Activated CD4-positive, alpha-beta T cell treated with anti-CD3 and anti-CD28 coated beads for 36 hours (primary cell): Measurements from ENCODE around the gene NEK7. TPM values are rescaled to one million over a fixed set of nuclear protein-coding genes. Genes with fewer than 3 reads are reported as not detected.
"Not testable (repeated sequence)": the region's sequence is repeated elsewhere in the genome, so short reads cannot be mapped to it uniquely, and the experiment has no call there.

ENCODE experiments used
- ATAC-seq: fragments of 200-7000 bp; cut with Tn5 transposase; one replicate; pipeline ENCODE4 v1.10.0; 2021; ENCODE audit warnings: mild to moderate bottlenecking, moderate library complexity
- CTCF ChIA-PET: fragments of 350-600 bp; sonication (Branson Sonifier 250); formaldehyde crosslinking; loops from one replicate; lab custom pipeline; 2021; ENCODE audit warnings: antibody characterized with exemption; lab: Charles Lee
- POLR2A ChIA-PET: fragments of 350-600 bp; sonication (Branson Sonifier 250); formaldehyde crosslinking; loops from one replicate; lab custom pipeline; 2021; ENCODE audit warnings: antibody characterized with exemption, inconsistent platforms; lab: Charles Lee
- DNase-seq: peaks from one replicate; pipeline ENCODE4 v3.0.0-alpha.2; 2020
- H3K27ac Mint-ChIP-seq: one replicate; pipeline ENCODE4 v1.8.0; 2021; ENCODE audit warnings: mixed read lengths
- H3K27me3 Mint-ChIP-seq: one replicate; pipeline ENCODE4 v1.8.0; 2021; ENCODE audit warnings: mixed read lengths
- H3K36me3 Mint-ChIP-seq: one replicate; pipeline ENCODE4 v1.8.0; 2021; ENCODE audit warnings: low read depth, mixed read lengths
- H3K4me1 Mint-ChIP-seq: one replicate; pipeline ENCODE4 v1.8.0; 2021; ENCODE audit warnings: mixed read lengths
- H3K4me3 Mint-ChIP-seq: one replicate; pipeline ENCODE4 v1.8.0; 2021; ENCODE audit warnings: mild to moderate bottlenecking, moderate library complexity, mixed read lengths
- H3K9me3 Mint-ChIP-seq: one replicate; pipeline ENCODE4 v1.8.0; 2021; ENCODE audit warnings: low read depth, mixed read lengths
- intact Hi-C, 2 experiments: fragments of 100-400 bp; cut with DNase I in 1 of 2; cut with micrococcal nuclease in 1 of 2; formaldehyde crosslinking; loops; one replicate each; pipeline versions ENCODE4 v1.14.2 to v1.15.1; 2022 to 2024; cut with DNase I, micrococcal nuclease
- total RNA-seq, 2 experiments: library from RNA; stranded (reverse); gene quantifications; one replicate each; pipeline ENCODE4 v1.2.3, GENCODE V29; 2021

Gene NEK7
- total RNA-seq, 2 experiments from 2014 or later: 46.9 to 49.0 TPM

GRCh38 chr1:198184516-198184915 lies 27.7 kb downstream of the NEK7 start:
- intact Hi-C loops: no loop called here
- Mint-ChIP-seq H3K9me3 (no peaks in the 10 kb centered on the region), H3K27ac (no peak overlapping the region), H3K36me3 (no peaks in the 10 kb centered on the region), H3K4me1 (peaks cover 83% of the 10 kb centered on the region), H3K4me3 (no peak overlapping the region), H3K27me3 (no peaks in the 10 kb centered on the region)
- ATAC-seq: no peak
- ChIA-PET POLR2A (no interaction called here), CTCF (interaction anchor here (1.1 to 3.2 kb wide), 4 partner anchors 8 to 26 kb away, joined by 3 to 8 read pairs (median 4); no protein-coding TSS in a partner anchor)
- DNase-seq: no peak

GRCh38 chr1:198185146-198185545 lies 28.3 kb downstream of the NEK7 start:
- intact Hi-C loops: loop anchor here in 1 of 2 experiments (5.0 kb wide), 1 partner anchor 72 kb away; no protein-coding TSS in a partner anchor
- DNase-seq: no peak
- Mint-ChIP-seq H3K27ac (no peak overlapping the region), H3K9me3 (no peaks in the 10 kb centered on the region), H3K36me3 (no peaks in the 10 kb centered on the region), H3K27me3 (no peaks in the 10 kb centered on the region), H3K4me1 (peaks cover 79% of the 10 kb centered on the region), H3K4me3 (no peak overlapping the region)
- POLR2A ChIA-PET: interaction anchor here (1.2 kb wide), 1 partner anchor 19 kb away, joined by 3 read pairs; no protein-coding TSS in a partner anchor
- ATAC-seq: no peak
- CTCF ChIA-PET: interaction anchor here (1.2 to 3.2 kb wide), 3 partner anchors 12 to 29 kb away, joined by 3 to 8 read pairs (median 4); no protein-coding TSS in a partner anchor

- peak; percentile 74 for ATAC-seq
- ChIA-PET CTCF (interaction anchor here (0.9 to 3.2 kb wide), 5 partner anchors 11 to 40 kb away, joined by 3 to 8 read pairs (median 4); no protein-coding TSS in a partner anchor), POLR2A (interaction anchor here (1.2 kb wide), 1 partner anchor 19 kb away, joined by 3 read pairs; no protein-coding TSS in a partner anchor)
- Mint-ChIP-seq H3K27me3 (no peaks in the 10 kb centered on the region), H3K27ac (peak overlapping the region; percentile 80), H3K4me3 (peak overlapping the region; percentile 47), H3K4me1 (peaks cover 79% of the 10 kb centered on the region), H3K9me3 (no peaks in the 10 kb centered on the region), H3K36me3 (no peaks in the 10 kb centered on the region)
- intact Hi-C loops: loop anchor here in 1 of 2 experiments (1.0 to 5.0 kb wide), 2 partner anchors 19 to 72 kb away; no protein-coding TSS in a partner anchor
- no peak for DNase-seq
Measured at GRCh38 chr1:198185759-198186158, 29.0 kb downstream of the NEK7 start.

DNA sequence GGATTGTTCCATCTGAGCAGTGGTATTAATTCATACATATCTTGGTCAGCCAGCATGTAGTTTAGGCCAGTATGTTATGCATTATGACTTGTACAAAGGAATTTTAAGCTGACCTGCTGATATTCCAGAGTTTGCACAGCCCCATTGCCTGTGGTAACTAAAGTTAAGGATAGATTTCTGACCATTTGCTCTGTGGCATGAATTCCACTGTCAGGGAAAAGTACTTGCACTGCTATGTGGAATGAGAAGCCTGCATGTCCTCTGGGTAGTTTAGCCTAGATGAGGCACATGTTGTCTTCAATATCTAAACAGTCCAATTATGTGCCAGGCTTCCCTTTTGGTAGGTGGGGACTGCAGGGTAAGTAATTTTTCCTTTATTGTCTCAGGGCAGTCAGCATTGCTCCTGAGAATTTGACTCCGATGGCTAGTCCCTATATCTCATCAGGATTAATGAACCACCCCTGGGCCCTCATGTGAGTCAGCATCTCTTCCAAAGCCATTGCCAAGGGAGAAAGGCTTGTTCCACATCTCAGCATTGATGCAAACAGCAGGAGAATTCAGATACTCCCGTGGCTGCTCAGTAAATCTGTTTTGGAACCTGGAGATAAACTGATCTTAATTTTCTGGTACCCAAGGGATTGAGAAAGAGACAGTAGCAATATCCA lies 30.2 kb downstream of the NEK7 start:
- intact Hi-C loops: loop anchor here in 1 of 2 experiments (1.0 to 5.0 kb wide), 2 partner anchors 21 to 70 kb away; no protein-coding TSS in a partner anchor
- Mint-ChIP-seq H3K4me3 (no peak overlapping the region), H3K27ac (peak overlapping the region; percentile 21), H3K4me1 (peaks cover 79% of the 10 kb centered on the region), H3K36me3 (no peaks in the 10 kb centered on the region), H3K9me3 (no peaks in the 10 kb centered on the region), H3K27me3 (no peaks in the 10 kb centered on the region)
- no peak for ATAC-seq
- ChIA-PET POLR2A (interaction anchor here (1.1 kb wide), 1 partner anchor 29 kb away, joined by 3 read pairs; no protein-coding TSS in a partner anchor), CTCF (interaction anchor here (0.6 to 3.2 kb wide), 4 partner anchors 9 to 318 kb away, joined by 4 to 8 read pairs (median 6); no protein-coding TSS in a partner anchor)
- no peak for DNase-seq

DNA sequence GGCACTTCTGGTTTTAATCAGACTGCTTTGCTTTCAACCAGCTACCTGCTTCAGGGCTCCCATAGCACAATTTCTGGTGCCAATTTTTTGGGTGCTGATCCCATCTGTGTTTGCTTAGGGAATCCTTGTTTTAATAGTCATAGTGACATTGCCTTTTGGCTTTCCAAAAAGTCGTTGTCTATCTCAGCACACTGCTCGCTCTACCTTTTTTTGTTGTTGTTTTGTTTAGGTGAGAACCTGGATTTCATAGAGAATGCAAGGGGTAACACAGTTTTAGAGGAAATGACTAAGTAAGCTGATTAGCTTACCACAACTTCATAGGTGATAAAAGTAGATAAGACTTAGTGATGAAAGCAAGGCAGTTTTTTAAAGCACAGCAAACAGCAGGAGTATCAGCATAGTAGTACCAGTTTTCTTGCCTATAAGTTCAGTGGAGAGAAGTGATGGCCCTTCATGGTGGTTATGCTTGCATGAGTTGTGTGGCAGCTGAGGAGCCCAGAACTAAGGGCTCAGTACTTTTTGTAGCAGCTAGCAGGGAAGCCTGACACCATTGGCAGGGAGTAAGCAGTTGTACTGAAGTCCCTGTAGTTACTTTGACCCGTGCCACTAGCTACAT lies 31.3 kb downstream of the NEK7 start:
- Mint-ChIP-seq H3K4me3 (peak overlapping the region; percentile 19), H3K9me3 (no peaks in the 10 kb centered on the region), H3K4me1 (peaks cover 79% of the 10 kb centered on the region), H3K27me3 (no peaks in the 10 kb centered on the region), H3K36me3 (no peaks in the 10 kb centered on the region), H3K27ac (peak overlapping the region; percentile 62)
- no peak for DNase-seq
- CTCF ChIA-PET: interaction anchor here (0.6 to 1.6 kb wide), 2 partner anchors 8 to 41 kb away, joined by 3 to 8 read pairs; no protein-coding TSS in a partner anchor
- POLR2A ChIA-PET: interaction anchor here (0.6 to 1.1 kb wide), 2 partner anchors 30 to 690 kb away, joined by 3 read pairs; no protein-coding TSS in a partner anchor
- peak; percentile 75 for ATAC-seq
- intact Hi-C loops: loop anchor here (1.0 to 5.0 kb wide), 3 partner anchors 29 to 69 kb away; no protein-coding TSS in a partner anchor

DNA sequence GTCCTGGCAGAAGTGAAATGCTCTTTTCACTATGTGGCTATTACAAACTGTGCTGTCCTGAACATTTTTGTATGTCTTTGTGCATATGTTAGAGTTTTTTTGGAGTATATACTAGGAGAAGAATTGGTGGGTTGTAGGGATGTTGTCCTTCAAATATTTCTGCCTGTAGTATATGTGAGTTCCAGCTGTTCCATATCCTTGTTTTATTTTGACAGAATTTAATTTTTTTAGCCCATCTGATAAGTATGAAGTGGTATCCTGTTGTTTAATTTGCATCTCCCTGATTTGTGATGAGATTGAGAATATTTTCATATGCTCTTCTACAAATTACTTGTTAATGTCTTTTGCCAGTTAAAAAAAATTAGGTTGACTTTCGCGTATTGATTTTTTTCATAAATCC lies 34.3 kb downstream of the NEK7 start:
- no peaks in the 10 kb centered on the region for H3K36me3 Mint-ChIP-seq
- no peak overlapping the region for H3K27ac Mint-ChIP-seq
- DNase-seq (no peak), ATAC-seq (no peak)
- no peaks in the 10 kb centered on the region for H3K9me3 Mint-ChIP-seq
- intact Hi-C loops: no loop called here
- no peaks in the 10 kb centered on the region for H3K27me3 Mint-ChIP-seq
- no peak overlapping the region for H3K4me3 Mint-ChIP-seq
- POLR2A ChIA-PET: no interaction called here
- CTCF ChIA-PET: no interaction called here
- peaks cover 78% of the 10 kb centered on the region for H3K4me1 Mint-ChIP-seq

GRCh38 chr1:198193871-198194270 lies 37.1 kb downstream of the NEK7 start:
- DNase-seq, intact Hi-C loops, POLR2A ChIA-PET, H3K27ac Mint-ChIP-seq, H3K36me3 Mint-ChIP-seq, H3K4me3 Mint-ChIP-seq, H3K9me3 Mint-ChIP-seq, ATAC-seq, H3K27me3 Mint-ChIP-seq: not testable (repeated sequence)
- CTCF ChIA-PET: interaction anchor here (0.7 to 1.5 kb wide), 4 partner anchors 10 to 504 kb away, joined by 3 to 4 read pairs (median 3); no protein-coding TSS in a partner anchor
- peaks cover 73% of the 10 kb centered on the region for H3K4me1 Mint-ChIP-seq

- H3K36me3 Mint-ChIP-seq: no peaks in the 10 kb centered on the region
- DNase-seq: no peak
- no peak for ATAC-seq
- H3K4me1 Mint-ChIP-seq: peaks cover 73% of the 10 kb centered on the region
- no peaks in the 10 kb centered on the region for H3K9me3 Mint-ChIP-seq
- intact Hi-C loops: no loop called here
- H3K27ac Mint-ChIP-seq: no peak overlapping the region
- ChIA-PET CTCF (interaction anchor here (0.6 to 1.4 kb wide), 6 partner anchors 9 to 184 kb away, joined by 3 to 8 read pairs (median 3); no protein-coding TSS in a partner anchor), POLR2A (no interaction called here)
- no peaks in the 10 kb centered on the region for H3K27me3 Mint-ChIP-seq
- H3K4me3 Mint-ChIP-seq: no peak overlapping the region
Measured at GRCh38 chr1:198196630-198197029, 39.8 kb downstream of the NEK7 start.

- DNase-seq (no peak), ATAC-seq (no peak)
- intact Hi-C loops: no loop called here
- POLR2A ChIA-PET: interaction anchor here (0.7 kb wide), 1 partner anchor 895 kb away, joined by 3 read pairs; no protein-coding TSS in a partner anchor
- Mint-ChIP-seq H3K4me1 (peaks cover 75% of the 10 kb centered on the region), H3K9me3 (no peaks in the 10 kb centered on the region), H3K36me3 (no peaks in the 10 kb centered on the region), H3K27me3 (no peaks in the 10 kb centered on the region), H3K27ac (no peak overlapping the region), H3K4me3 (no peak overlapping the region)
- CTCF ChIA-PET: interaction anchor here (0.7 to 1.3 kb wide), 5 partner anchors 19 to 328 kb away, joined by 3 to 4 read pairs (median 3); no protein-coding TSS in a partner anchor
Measured at GRCh38 chr1:198197285-198197684, 40.5 kb downstream of the NEK7 start.

DNA sequence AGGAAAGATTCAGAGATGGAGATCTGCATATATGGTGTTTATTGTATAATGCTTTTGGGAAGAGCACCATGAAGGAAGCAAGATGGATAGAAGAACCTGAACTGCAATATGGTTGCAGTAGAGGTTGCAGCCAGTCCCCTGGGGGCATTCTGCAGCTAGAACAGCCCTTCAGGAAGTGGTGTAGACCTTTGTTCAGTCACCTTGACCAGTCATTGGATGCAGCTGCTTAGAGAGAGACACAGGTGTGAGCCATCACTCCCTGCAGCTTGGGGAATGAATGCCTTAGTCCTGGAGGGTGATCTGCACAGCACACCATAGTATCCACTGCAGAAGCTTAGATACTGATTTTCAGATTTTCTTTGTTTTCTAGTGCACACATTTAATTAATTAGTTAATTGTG lies 42.3 kb downstream of the NEK7 start:
- CTCF ChIA-PET: interaction anchor here (0.5 to 1.2 kb wide), 3 partner anchors 22 to 1956 kb away, joined by 3 read pairs; no protein-coding TSS in a partner anchor

More for the DNA sequence above, 42.3 kb downstream of the NEK7 start:
- peaks cover 74% of the 10 kb centered on the region for H3K4me1 Mint-ChIP-seq
- no peak overlapping the region for H3K4me3 Mint-ChIP-seq
- ATAC-seq (no peak), DNase-seq (no peak)
- peaks cover 3% of the 10 kb centered on the region for H3K36me3 Mint-ChIP-seq
- H3K9me3 Mint-ChIP-seq: peaks cover 4% of the 10 kb centered on the region
- intact Hi-C loops: no loop called here
- POLR2A ChIA-PET: interaction anchor here (0.7 kb wide), 1 partner anchor 597 kb away, joined by 3 read pairs; no protein-coding TSS in a partner anchor
- H3K27me3 Mint-ChIP-seq: no peaks in the 10 kb centered on the region
- H3K27ac Mint-ChIP-seq: no peak overlapping the region
